SKM-1 (cell line): ENCODE measurements around the gene TOMM5.

Experiments used
- DNase-seq: peaks from one replicate; lab custom pipeline; 2025; ENCODE audit not compliant: unreplicated experiment; lab: John Stamatoyannopoulos, UW

The TOMM5 gene

DNA sequence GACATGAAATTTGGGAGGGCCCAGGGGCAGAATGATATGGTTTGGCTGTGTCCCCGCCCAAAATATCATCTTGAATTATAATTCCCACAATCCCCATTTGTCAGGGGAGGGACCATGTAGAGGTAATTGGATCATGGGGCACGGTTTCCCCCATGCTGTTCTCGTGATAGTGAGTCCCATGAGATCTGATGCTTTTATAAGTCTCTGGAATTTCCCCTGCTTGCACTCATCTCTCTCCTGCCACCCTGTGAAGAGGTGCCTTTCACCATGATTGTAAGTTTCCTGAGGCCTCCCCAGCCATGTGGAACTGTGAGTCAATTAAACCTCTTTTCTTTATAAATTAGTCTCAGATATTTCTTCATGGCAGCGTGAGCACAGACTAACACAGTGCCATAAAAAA, 27.5 kb downstream of the TOMM5 start:
- DNase-seq: no peak

DNA sequence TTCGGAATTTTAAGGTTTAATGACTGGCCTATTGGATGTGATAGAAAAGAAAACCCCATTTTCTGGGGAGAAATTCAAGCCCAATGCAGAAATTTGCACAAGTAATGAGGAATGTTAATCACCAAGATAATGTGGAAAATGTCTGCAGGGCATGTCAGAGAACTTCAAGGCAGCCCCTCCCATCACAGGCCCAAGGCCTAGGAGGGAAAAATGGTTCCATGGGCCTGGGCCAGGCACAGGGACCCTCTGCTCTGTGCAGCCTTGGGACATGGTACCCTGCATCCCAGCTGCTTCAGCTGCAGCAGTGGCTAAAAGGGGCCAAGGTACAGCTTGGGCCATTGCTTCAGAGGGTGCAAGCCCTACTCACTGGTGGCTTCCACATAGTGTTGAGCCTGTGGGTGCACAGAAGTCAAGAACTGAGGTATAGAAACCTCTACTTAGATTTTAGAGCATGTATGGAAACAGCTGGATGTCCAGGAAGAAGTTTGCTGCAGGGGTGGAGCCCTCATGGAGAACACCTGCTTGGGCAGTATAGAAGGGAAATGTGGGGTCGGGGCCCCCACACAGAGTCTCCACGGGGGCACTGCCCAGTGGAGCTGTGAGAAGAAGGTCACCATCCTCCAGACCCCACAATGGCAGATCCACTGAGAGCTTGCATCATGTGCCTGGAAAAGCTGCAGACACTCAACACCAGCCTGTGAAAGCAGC, 28.4 kb downstream of the TOMM5 start:
- DNase-seq: no peak

DNA sequence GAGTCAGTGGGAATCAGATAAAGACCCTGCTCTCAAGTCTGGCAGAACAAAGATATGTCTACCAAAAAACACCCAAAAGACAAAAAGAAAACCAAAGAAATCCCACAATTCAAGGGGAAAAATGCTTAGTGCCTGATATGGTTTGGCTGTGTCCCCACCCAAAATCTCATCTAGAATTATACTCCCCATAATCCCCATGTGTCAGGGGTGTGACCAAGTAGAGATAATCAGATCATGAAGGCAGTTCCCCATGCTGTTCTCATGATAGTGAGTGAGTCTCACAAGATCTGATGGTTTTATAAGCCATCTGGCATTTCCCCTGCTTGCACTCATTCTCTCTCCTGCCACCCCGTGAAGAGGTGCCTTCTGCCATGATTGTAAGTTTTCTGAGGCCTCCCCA, 29.6 kb downstream of the TOMM5 start:
- DNase-seq: no peak

DNA sequence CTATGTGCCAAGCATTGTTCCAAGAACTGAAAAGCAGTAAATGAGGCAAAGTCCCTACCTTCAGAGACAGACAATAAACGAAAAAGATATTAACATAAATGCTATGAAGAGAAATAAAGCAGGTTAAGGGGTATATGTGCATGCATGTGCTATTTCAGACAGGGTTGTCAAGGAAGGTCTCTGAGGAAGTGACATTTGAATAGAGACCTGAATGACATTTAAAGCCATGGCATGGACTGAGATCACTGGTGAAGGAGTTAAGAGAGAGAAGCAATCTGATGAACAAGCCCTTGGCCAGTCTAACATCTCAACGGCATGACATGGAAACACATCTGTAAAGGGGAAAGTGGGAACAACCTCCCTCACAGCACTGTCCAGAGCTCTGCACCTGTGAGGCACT, 30.7 kb downstream of the TOMM5 start:
- no peak for DNase-seq

DNA sequence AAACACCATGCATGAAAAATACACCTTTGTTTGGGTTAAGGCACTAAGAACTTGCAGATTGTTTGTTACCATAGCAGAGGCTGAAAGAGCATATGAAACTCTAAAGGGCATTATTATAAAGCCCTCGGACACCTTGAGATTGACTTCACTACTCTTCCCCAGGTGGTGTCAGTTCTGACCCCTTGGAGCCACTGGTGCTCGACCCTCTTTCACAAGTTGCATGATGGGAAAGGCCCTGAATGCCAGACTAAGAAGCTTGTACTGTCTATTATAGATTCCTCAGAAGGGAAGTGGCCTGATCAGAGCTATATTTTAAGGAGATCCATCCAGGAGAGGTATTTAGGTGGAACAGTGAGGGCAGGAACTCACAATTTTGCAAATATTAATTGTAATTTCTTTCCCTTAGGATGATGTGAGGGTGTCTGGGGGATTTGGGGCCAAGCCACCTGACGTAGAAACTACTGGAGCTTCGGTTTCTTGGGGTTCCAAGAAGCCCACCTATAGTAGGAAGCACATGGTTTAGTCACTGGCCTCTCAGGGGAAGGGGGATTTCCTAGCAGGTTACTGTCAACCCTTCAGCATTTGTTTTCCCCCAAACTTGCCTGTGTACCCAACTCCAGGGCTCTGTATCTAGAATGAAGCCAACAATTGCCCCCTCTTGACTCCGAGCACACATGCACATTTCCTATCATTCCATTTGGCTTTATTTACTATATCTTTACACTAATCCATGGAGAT, 32.4 kb downstream of the TOMM5 start:
- DNase-seq: no peak

DNA sequence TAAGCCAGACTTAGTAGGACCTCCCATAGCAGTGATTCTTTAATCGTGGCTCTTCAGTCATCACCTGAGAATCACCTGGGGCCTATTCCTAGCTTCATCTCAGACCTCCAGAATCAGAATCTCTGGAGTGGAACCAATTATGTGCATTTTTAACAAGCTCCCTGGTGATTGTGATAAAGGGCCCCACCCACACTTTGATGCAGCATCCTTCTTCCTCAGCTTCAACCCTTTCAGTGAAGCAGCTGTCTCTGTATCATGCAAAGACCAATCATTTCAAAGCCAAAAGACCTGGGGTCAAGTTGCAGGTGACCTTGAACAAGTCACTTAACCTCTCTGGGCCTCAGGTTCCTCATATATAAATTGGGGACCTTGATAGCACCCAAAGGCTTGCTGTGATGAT, 33.3 kb downstream of the TOMM5 start:
- DNase-seq: no peak

DNA sequence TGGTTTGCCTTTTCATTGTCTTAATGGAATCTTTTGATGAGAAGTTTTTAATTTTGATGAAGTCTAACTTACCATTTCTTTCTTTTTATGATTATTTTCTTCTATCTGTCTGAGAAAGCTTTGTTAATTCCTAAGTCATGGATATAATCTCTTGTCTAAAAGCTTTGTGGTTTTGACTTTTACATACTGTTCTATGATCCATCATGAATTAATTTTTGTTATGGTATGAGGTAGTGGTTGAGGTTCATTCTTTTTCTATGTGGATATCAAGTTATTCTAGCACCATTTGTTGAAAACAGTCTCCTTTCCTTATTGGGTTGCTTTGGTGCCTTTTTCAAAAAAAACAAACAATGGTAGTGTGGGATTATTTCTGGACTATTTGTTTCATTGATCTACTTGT, 36.6 kb downstream of the TOMM5 start:
- no peak for DNase-seq

DNA sequence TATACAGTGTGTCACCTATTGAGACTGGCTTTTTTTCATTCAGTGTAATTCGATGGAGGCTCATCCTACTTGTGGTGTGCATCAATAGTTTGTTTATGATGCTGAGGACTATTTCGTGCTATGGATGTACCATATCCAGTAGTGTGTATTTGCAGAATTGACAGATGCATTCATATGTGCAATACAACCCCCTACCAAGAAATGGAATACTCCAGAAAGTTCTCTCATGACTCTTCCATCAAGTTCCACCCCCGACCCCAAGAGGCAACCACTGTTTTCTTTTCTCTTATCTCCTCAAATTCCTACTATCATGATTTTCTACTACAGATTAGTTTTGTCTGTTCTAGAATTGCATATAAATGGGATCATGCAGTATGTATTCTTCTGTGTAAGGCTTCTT, 38.1 kb downstream of the TOMM5 start:
- no peak for DNase-seq

DNA sequence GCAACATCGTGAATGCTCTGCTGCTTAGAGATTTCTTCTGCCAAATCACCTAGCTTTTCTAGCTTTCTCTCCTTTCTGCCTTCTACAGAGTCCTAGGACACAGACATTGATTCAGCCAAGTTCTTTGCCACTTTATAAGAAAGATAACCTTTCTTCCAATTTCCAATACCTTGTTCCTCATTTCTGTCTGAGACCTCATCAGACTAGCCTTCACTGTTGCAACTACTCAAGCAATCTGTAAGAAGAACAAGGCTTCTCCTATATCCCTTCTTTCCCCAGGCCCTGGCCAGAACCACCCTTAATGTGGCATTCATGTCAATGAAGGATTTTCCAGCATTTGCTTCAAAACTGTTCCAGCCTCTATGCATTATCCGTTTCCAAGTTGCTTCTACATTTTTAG, 40.5 kb downstream of the TOMM5 start:
- DNase-seq: no peak

DNA sequence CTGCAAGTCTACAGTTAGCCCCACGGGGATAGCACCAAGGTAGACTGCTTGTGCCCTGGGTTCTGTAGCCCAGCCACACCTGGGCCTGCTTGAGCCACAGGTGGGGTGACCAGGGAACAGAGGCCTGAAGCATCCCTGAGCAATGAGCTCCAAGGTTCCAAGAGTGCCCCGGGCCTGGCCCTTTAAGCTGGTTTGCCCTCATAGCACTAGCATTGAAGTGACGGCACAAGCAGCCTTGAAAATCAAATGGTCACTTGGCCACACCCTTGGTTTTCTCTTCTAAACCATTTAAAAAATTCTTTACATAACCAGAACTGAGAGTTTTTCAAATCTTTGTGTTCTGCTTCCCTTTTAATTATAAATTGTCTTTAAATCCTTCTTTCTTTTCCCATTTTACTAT, 40.9 kb downstream of the TOMM5 start:
- DNase-seq: no peak

DNA sequence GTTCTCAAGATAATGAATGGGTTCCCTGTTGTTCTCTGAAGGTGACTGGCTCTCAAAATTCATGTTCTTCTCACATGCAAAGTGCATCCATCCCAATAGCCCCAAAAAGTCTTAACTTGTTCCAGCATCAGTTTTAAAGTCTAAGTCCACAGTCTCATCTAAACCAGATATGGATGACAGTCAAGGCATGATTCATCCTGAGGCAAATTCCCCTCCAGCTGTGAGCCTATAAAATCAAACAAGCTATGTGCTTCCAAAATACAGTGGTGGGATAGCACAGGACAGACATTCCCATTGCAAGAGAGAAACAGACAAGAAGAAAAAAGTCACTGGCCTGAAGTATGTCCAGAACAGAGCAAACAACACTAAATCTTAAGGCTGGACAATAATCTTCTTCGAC, 41.6 kb downstream of the TOMM5 start:
- DNase-seq: no peak

DNA sequence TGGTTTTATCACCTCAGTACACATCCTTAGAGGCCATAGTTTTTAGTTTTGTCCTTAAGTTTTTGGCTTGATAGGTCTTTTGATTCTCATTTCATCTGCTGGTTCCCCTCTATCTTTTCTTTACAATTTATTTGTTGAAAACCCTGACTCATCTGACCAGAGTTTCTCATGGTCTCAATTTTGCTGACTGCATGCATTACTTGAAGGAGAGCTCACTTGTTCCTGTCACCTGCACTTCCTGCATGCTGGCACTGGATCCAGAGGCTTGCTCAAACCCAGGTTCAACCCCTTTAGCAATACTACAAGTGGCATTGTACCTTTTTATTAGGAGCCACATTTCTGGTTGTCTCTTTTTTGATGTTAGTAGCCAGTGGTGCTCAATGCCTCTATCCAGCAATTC, 42.9 kb downstream of the TOMM5 start:
- no peak for DNase-seq

DNA sequence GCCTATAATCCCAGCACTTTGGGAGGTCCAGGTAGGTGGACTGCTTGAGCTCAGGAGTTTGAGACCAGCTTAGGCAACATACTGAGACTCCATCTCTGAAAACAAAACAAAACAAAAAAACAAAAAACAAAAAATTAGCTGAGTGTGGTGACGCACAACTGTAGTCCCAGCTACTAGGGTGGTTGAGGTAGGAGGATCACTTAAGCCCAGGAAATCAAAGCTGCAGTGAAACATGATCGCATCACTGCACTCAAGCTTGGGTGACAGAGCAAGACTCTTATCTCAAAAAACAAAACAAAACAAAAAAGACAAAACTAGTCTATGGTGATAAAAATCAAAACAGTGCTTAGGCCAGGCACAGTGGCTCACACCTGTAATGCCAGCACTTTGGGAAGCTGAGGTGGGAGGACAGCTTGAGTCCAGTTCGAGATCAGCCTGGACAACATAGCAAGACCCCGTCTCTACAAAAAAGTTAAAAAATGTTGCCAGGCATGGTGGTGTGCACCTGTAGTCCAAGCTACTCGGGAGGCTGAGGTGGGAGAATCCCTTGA, 45.0 kb downstream of the TOMM5 start:
- no peak for DNase-seq

DNA sequence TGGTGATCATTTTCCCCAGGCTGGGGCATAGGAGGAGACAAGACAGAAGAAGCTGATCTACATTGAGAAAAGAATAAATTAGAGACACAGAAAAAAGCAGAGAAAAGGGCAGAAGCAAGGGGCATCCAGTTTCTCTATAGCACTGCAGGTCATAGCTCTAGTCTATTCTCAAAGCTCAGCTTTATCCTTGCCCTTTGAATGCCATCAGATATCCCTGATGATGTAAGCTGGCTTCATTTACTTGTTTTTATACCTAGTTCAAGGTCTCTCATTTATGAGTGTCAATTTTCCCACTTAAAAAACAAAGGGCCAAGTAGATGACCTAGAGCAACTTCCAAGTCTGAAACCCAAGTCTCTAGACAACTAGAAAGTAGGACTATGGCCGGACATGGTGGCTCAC, 48.9 kb downstream of the TOMM5 start:
- no peak for DNase-seq

DNA sequence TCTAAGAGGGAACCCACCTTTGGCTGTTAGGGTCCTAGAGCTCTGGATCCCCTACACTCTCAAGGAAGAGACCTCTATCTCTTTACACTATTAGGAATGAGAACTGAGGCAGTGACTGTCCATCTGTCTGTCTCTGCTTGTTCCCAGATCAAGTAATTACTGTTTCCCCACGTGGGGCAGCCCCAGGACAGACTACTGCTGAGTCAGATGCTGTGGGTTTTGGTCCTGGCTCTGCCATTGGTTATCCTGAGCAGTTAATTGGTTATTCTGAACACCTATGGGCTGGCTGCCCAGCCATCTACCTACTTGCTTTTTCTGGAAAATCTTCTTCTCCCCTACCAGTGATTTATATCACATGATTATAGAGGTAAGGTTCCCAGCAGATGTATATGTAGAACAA, 49.5 kb downstream of the TOMM5 start:
- DNase-seq: no peak

DNA sequence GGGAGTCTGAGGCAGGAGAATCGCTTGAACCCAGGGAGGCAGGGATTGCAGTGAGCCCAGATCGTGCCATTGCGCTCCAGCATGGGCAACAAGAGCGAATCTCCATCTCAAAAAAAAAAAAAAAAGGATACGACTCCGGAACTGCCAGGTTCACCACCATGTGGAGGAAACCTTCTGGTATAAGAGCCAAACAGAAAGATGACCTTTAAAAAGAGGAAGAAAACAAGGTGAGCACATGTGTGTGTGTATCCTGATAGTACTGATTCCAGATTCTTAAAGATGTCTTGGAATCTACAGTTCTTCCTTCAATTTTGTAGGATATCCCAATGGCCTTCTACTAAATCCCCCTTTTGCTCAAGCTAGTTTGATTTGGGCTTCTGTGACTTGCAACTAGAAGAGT, 49.9 kb downstream of the TOMM5 start:
- no peak for DNase-seq

DNA sequence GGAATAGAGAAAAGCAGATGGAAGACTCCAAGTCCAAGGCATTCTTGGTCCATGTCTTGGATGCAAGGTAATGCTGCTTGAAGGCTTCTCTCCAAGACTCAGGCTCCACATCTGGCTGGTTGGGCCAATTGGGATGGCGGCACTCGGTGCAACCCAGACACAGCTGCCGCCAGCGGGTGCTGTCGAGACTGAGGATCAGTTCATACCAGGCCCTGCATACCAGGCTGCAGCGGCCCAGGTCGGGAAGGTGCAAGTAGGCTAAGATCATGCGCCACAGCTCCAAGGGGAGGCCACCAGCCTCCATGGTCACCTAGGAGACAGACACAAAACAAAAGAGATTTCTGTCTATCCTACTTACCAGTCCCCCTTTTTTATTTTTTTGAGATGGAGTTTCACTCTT, 50.9 kb downstream of the TOMM5 start:
- no peak for DNase-seq

DNA sequence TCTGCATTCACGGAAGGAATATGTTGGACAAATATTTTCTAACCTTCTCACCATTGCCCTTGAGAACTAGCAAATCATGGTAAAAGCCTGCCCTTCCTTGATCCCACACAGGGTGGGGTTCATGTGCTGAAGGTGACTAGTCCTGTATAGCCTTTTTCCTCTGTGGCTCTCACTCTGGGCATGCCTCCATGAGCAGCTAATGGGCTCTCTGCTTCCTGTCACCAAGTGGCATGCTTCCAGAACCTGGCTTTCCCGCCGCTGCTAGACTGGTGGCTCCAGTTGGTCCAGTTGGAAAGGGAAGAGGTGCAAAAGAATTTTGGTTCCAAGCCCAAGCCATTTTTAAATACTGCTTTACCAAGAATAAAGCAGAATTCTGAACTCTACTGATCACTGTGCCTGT, 51.8 kb downstream of the TOMM5 start:
- no peak for DNase-seq

DNA sequence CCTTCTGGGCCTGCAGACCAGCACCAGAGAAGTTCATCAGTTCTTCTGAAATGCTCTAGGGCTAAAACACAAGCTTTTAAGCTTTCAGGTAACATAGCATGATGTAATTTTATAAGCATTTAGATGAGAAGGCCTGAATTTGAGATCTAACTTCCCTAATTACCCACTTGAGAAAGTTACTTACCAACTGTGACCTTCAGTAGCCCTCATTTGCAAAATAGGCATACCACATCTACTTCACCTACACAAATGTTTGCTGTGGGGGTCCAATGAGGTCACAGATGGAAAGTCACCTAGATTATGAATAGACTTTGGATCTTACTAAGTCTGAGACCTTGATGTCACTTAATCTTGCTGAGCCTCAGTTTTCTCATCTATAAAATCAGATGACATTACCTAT, 52.8 kb downstream of the TOMM5 start:
- no peak for DNase-seq
